CD4-positive, alpha-beta T cell treated with Interleukin-17A for 4 hours (primary cell): ENCODE results near the gene IL21R.
"Not testable (repeated sequence)": the region's sequence is repeated elsewhere in the genome, so short reads cannot be mapped to it uniquely, and the experiment has no call there.

Source experiments
- DNase-seq: peaks from one replicate; pipeline ENCODE4 v3.0.0-alpha.2; 2020; ENCODE audit warnings: mixed read lengths

Gene IL21R

DNA sequence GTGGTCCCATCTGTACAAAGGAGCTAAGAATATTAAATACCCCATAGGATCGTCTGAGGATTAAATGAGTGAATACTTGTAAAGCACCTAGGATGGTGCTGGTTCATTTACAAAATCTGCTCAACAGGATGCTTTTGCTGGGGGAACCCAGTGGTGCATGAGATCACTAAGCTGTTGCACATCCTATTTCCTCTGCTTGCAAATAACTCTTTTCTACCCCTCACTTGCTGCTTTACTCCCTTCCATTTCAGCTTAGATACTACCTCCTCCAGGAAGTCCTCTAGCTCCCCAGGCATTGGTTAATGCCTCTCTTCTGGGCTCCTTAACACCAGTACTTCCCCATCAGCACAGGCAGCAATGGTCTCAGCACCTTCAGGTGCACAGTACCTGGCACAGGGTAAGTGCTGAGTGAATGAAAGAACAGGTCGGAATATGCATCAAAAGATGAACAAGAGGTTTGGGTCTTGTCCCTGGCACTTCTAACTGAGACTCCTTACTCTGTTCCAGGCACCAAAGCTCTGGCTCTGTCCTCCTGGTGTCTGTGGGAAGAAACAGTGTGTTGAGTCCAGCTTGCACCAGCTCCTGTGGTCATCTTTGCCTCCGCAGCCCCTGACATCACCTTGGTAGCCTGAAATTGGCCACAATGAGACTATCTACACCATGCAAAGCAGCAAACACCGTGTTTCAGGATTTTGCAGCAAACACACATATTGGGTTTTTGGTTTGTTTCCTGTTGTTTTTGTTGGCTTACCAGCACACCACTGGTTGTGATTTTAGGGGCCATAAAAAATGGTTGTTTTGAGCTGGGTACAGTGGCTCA, 24.1 kb upstream of the IL21R start:
- peak; percentile 52 for DNase-seq

DNA sequence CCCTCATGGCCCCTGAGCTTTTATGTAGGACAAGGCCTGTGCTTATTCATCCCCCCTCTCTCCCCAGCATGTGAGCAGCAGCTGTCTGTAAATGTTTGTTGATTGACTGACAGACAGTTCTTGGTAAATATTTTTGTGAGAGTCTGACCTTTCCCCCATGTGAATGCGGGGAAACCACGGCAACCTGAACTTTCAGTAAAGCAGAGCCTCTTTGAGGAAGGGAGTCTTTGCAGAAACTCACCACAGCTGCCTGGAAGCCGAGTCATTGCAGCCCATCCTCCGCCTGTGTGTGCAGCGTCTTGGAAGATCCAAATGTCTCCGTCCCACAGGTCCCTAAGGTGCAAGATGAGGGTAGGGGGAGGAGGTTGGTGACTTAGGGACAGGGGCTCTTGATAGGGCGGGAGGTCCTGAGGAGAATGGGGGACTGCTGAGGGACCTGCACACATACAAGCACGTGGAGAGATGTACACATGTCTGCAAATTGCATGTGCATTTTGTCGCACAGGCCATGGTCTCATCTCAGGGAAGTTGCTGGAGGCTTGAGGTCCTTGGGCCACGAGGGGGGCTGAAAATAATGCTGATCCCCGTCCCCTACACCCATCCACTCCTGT, 23.0 kb upstream of the IL21R start:
- peak; percentile 48 for DNase-seq

DNA sequence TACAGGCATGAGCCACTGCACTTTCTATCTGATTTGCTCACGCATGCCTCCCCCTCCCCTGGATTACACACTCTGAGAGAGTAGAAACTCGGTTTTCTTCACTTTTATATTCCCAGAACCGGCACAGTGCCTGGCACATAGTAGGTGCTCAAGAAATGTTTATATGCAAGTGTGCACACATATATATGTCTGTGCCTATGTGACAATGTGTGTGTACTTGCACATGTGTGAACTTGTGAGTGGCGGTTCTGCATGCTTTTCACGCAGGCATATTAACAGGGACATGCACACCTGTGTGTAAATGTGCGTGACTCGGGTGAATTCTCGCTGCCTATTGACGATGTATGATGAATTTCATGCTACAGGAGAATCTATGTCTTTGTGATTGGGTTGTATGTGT, 22.1 kb upstream of the IL21R start:
- no peak for DNase-seq

- DNase-seq, result no peak
Measured at GRCh38 chr16:27381236-27381635, 20.7 kb upstream of the IL21R start.

- no peak for DNase-seq
Measured at GRCh38 chr16:27381974-27382855, 19.8 kb upstream of the IL21R start.

- no peak for DNase-seq
Measured at GRCh38 chr16:27383556-27384243, 18.3 kb upstream of the IL21R start.

DNA sequence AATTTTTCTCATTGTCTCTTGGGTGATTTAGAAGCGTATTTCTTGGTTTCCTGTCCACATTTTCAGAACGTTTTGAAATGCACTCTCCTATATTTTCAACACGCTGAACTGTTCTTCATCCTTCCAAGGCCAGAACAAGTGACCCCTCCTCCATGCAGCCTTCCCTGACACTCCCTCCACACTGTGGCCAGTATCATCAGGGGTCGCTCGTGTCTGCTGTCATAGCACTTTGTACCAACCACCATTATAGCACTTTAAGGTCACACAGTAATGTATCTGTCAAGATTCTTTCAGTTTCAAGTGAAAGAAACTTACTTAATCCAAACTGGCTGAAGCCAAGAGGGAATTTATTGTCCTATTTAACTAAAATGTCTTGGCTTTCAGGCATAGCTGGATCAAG, 17.5 kb upstream of the IL21R start:
- DNase-seq, result no peak

- DNase-seq, result no peak
Measured at GRCh38 chr16:27385398-27385797, 16.6 kb upstream of the IL21R start.

DNA sequence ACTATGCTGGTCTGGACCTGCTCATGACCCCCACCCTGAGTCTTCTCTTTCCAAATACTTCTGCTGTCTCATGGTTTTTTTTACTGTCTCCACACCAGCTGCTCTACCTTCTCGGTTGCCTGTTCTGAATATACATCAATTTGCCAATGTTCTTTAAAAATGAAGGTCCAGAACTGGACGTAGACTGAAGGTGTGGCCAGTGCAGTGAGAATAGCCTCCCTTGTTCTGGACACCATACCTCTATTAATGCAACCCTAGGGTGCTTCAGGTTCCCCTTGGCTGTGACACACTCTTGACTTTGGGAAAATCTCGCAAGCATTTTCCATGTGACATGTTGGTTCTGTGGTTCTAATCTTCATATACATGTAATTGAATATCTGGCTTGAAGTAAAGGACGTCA, 15.3 kb upstream of the IL21R start:
- no peak for DNase-seq

DNA sequence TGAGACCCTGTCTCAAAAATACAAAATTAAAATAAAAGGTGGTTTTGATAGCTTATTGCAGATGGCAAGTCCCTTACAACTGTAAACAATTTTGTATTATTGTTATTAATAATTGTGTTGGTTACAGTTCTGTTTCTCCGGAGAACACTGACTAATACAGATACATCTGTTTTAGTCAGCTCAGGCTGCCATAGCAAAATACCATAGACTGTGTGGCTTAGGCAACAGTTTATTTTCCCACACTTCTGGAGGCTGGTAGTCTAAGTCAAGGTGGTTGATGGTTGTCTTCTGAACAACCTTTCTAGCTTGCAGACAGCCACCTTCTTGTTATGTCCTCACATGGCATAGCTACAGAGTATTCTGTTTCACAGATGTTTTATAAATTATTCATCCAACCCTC, 14.2 kb upstream of the IL21R start:
- DNase-seq, result no peak

- DNase-seq, result no peak
Measured at GRCh38 chr16:27389272-27389961, 12.6 kb upstream of the IL21R start.

DNA sequence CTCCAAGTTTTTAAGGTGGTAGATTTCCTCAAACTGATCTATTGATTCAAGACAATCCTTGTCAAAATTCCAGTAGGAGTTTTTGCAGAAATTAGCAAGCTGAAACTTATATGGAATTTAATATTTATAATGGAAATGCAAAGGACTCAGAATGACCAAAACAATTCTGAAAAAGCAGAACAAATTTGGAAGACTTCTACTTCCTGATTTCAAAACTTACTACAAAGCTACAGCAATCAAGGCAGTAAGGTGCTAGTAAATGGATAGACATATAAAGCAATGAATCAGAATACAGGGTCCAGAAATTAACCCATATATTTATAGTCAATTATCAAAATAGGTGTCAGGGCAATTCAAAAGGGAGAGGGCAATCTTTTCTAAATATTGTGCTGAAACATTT, 11.8 kb upstream of the IL21R start:
- DNase-seq, result no peak

- no peak for DNase-seq
Measured at GRCh38 chr16:27392671-27393070, 9.3 kb upstream of the IL21R start.

- no peak for DNase-seq
Measured at GRCh38 chr16:27394516-27394915, 7.5 kb upstream of the IL21R start.

DNA sequence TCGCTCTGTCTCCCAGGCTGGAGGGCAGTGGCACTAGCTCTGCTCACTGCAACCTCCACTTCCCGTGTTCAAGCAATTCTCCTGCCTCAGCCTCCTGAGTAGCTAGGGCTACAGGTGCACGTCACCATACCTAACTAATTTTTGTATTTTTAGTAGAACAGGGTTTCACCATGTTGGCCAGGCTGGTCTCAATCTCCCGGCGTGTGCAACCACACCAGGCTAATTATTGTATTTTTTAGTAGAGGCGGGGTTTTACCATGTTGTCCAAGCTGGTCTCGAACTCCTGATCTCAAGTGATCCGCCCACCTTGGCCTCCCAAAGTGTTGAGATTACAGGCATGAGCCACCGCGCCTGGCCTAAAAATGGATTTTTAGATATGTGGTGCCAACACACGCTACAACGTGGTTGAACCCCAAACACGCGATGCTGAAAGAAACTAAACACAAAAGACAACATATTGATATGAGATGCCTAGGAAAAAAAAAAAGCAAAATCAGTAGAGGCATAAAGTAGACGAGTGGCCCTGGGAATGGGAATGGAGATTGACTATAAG, 3.6 kb upstream of the IL21R start:
- not testable (repeated sequence) for DNase-seq

GRCh38 chr16:27398894-27399853, 2.8 kb upstream of the IL21R start:
- DNase-seq, result no peak

DNA sequence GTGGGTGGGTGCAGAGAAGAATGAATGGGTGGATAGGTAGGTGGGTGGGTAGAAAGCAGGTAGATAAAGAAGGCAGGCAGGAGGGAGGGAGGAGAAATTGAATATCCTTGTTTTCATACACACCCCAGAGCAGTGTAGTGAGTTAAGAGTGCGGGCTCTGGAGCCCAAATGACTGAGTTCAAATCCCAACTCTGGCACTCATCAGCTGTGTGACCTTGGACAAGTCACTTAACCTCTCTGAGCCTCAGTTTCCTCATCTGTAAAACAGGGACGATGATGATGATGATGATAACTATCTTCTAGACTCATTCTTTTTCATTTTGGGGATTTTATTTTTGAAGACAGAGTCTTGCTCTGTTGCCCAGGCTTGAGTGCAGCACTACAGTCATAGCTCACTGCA, 2.0 kb upstream of the IL21R start:
- no peak for DNase-seq

DNA sequence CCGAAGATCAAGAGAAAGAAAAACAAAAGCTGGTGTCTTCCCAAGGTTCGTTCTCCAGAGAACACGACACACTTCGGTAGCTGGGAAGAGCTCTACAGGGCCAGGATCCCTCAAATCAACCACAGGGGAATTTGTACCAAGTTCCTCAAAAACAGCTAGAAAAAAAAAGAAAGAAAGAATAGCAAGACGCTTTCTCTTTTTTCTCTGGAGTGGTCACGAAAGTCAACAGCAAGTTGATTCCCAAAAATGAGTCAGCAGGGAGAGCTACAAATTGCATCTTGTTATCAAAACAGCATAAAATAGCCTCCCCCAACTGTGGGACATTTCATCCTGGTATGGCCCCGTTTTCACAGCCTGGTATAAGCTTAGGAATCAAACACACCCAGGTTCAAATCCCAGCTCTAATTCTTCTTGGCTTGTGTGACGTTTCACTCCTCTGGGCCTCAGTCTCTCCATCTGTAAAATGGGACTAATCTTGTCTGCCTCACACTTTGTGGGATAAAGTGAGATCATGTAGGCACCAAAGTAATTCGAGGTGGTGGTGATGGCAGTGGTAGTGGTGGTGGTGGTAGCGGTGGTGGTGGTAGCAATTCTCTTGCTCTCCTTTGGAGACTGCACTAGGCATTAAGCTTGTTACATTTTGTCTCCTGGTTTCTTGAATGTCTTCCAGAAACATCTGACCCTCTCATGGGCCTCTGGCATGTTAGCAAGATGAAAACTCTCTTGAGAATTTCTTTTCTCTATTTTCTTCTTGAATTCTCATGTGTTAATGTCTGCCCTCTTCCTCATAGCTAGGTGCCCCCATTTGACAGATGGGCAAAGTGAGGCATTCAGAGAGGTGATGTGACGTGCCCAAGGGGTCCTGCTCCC, 988 bp upstream of the IL21R start:
- no peak for DNase-seq

- DNase-seq, result no peak
Measured at GRCh38 chr16:27402569-27402963, 592 bp downstream of the IL21R start.
